ENCODE data around the gene CRIM1.

- no peak for TF ChIP-seq CTCF (IDR thresholded peaks at IDR 0.05)
- no peak for TF ChIP-seq POLR2A (IDR thresholded peaks at IDR 0.05; ENCODE audit: low read depth)
- TF ChIP-seq POLR2AphosphoS5 (IDR thresholded peaks at IDR 0.05): peak in 1 of 2 donors; percentile 60
Observed at GRCh38 chr2:36461039-36461681, 105.6 kb downstream of the CRIM1 start.
